Measurements from ENCODE around the gene TGFA. TPM values are rescaled to one million over a fixed set of nuclear protein-coding genes. Genes with fewer than 3 reads are reported as not detected.

The TGFA gene
- total RNA-seq, 3 donors from 2014 or later (not counting 1 experiment from before 2014, with no cell fraction given) = 5.0 to 13.3 (median 8.6) TPM

DNA sequence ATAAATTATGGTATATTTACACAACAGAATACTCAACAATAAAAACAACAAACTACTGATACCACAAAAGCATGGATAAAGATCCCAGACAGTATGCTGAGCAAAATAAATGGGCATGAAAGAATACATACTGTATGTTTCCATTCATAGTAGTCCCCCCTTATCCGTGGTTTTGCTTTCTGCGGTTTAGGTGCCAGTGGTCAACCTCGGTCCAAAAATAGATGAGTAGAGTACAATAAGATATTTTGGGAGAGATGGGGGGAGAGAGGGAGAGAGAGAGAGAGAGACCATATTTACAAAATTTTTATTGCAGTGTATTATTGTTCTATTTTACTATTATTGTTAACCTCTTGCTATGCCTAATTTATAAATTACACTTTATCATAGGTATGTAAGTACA is 21.0 kb upstream of the TGFA start:
- no peaks in the 10 kb centered on the region for H3K36me3 ChIP-seq (ENCODE audit: control insufficient read depth, insufficient read depth, low read length)
- DNase-seq (no peak), ATAC-seq (no peak)
- no peak overlapping the region for H3K27ac Mint-ChIP-seq
- H3K36me3 Mint-ChIP-seq = no peaks in the 10 kb centered on the region
- TF ChIP-seq, protein P1, sequence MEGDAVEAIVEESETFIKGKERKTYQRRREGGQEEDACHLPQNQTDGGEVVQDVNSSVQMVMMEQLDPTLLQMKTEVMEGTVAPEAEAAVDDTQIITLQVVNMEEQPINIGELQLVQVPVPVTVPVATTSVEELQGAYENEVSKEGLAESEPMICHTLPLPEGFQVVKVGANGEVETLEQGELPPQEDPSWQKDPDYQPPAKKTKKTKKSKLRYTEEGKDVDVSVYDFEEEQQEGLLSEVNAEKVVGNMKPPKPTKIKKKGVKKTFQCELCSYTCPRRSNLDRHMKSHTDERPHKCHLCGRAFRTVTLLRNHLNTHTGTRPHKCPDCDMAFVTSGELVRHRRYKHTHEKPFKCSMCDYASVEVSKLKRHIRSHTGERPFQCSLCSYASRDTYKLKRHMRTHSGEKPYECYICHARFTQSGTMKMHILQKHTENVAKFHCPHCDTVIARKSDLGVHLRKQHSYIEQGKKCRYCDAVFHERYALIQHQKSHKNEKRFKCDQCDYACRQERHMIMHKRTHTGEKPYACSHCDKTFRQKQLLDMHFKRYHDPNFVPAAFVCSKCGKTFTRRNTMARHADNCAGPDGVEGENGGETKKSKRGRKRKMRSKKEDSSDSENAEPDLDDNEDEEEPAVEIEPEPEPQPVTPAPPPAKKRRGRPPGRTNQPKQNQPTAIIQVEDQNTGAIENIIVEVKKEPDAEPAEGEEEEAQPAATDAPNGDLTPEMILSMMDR (IDR thresholded peaks at IDR 0.05) = no peak
- peaks cover 12 to 17% of the 10 kb centered on the region in 2 donors for H3K4me1 Mint-ChIP-seq
- peaks cover 26 to 34% of the 10 kb centered on the region in 2 donors for H3K27me3 Mint-ChIP-seq (ENCODE audit: low read depth in 2 of 2)
- no peak overlapping the region for H3K4me3 ChIP-seq (ENCODE audit: low read length)
- H3K9me3 Mint-ChIP-seq = no peaks in the 10 kb centered on the region
- no peaks in the 10 kb centered on the region for H3K9me3 ChIP-seq (ENCODE audit: control insufficient read depth, insufficient read depth, low read length)
- 0% methylated on average over 3 of the region's 3 CpGs for WGBS (ENCODE audit: insufficient coverage)
- intact Hi-C loops (cut with micrococcal nuclease) = no loop called here
- no peak overlapping the region for H3K27ac ChIP-seq (ENCODE audit: low read length)
- H3K27me3 ChIP-seq (ENCODE audit: control insufficient read depth, insufficient read depth, low read length) = peaks cover 2% of the 10 kb centered on the region
- H3K4me3 Mint-ChIP-seq = no peak overlapping the region
- no peaks in the 10 kb centered on the region for H3K4me1 ChIP-seq (ENCODE audit: control insufficient read depth, insufficient read depth, low read length)

- no peaks in the 10 kb centered on the region for H3K9me3 ChIP-seq (ENCODE audit: control insufficient read depth, insufficient read depth, low read length)
- ATAC-seq (no peak), DNase-seq (no peak)
- no peak overlapping the region for H3K4me3 Mint-ChIP-seq
- H3K36me3 Mint-ChIP-seq = no peaks in the 10 kb centered on the region
- H3K9me3 Mint-ChIP-seq = no peaks in the 10 kb centered on the region
- H3K27ac ChIP-seq (ENCODE audit: low read length) = no peak overlapping the region
- H3K36me3 ChIP-seq (ENCODE audit: control insufficient read depth, insufficient read depth, low read length) = no peaks in the 10 kb centered on the region
- H3K4me1 ChIP-seq (ENCODE audit: control insufficient read depth, insufficient read depth, low read length) = no peaks in the 10 kb centered on the region
- no CpG with 5 or more reads among the region's 2 CpGs for WGBS (ENCODE audit: insufficient coverage)
- no peak overlapping the region for H3K27ac Mint-ChIP-seq
- intact Hi-C loops (cut with micrococcal nuclease) = no loop called here
- H3K27me3 ChIP-seq (ENCODE audit: control insufficient read depth, insufficient read depth, low read length) = peaks cover 2% of the 10 kb centered on the region
- TF ChIP-seq, protein P1 (IDR thresholded peaks at IDR 0.05) = no peak
- no peak overlapping the region for H3K4me3 ChIP-seq (ENCODE audit: low read length)
- H3K4me1 Mint-ChIP-seq = peaks cover 12 to 17% of the 10 kb centered on the region in 2 donors
- peaks cover 26 to 34% of the 10 kb centered on the region in 2 donors for H3K27me3 Mint-ChIP-seq (ENCODE audit: low read depth in 2 of 2)
These were observed 20.5 kb upstream of the TGFA start for GRCh38 chr2:70574109-70574508.

DNA sequence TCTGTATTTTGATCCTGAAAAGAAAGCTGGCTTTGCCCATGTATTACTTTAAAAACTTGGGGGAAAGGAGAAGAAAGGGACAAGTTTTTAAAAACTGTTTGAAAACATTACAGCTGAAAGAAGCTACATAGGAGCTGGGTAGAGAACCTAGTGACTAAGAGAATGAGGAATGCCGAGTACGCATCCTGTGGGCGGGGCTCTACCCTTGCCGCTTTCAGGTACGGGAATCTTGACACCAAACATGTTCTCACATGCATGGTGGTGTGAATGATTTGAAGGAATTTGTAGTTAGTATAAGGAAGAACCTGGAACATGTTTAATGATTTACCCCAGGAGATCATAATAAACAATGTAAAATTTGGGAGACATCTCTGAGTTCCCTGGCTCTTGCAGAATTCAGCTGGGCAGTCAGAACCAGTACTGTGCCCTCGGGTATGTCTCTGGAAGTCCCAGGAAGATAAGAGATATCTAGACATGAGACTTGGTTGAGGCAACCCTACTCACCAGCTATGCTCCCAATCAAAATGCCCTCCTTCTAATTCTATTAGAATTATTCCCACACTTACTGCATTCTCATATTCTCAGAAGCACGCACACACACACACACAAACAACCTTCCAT is 16.5 kb upstream of the TGFA start:
- Mint-ChIP-seq H3K36me3 (no peaks in the 10 kb centered on the region), H3K27me3 (ENCODE audit: low read depth in 2 of 2) (peaks cover 18 to 25% of the 10 kb centered on the region in 2 donors), H3K9me3 (no peaks in the 10 kb centered on the region), H3K4me3 (no peak overlapping the region), H3K27ac (no peak overlapping the region), H3K4me1 (peaks cover 12% of the 10 kb centered on the region in 2 donors)
- Histone ChIP-seq H3K27me3 (ENCODE audit: control insufficient read depth, insufficient read depth, low read length) (no peaks in the 10 kb centered on the region), H3K27ac (ENCODE audit: low read length) (no peak overlapping the region), H3K4me1 (ENCODE audit: control insufficient read depth, insufficient read depth, low read length) (no peaks in the 10 kb centered on the region), H3K4me3 (ENCODE audit: low read length) (no peak overlapping the region), H3K36me3 (ENCODE audit: control insufficient read depth, insufficient read depth, low read length) (no peaks in the 10 kb centered on the region), H3K9me3 (ENCODE audit: control insufficient read depth, insufficient read depth, low read length) (no peaks in the 10 kb centered on the region)
- TF ChIP-seq, protein P1 (IDR thresholded peaks at IDR 0.05) = no peak
- ATAC-seq = no peak
- 88% methylated on average over 7 of the region's 7 CpGs for WGBS (ENCODE audit: insufficient coverage)
- no peak for DNase-seq
- intact Hi-C loops (cut with micrococcal nuclease) = no loop called here

DNA sequence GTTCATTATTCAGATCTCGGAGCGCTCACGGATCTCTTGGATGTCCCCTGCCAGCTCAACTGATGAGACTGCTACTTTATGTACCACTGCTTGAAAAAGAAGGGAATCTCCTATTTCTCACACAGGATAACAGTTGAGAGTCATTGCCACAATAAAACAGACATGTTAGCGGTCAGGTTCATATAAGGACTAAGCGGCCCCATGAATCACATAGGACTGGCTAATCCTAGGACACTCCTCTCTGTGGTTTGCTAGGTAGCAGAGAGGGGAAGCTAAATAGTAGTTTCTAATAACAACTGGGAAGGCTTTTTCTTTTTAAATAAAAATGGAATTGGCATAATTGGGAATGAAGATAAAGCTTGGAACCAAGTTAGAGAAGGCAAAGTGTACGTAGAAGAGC is 15.9 kb upstream of the TGFA start:
- Mint-ChIP-seq H3K27me3 (ENCODE audit: low read depth in 2 of 2) (peaks cover 17 to 19% of the 10 kb centered on the region in 2 donors), H3K4me3 (no peak overlapping the region), H3K4me1 (peaks cover 9% of the 10 kb centered on the region in 2 donors)

More for the DNA sequence above, 15.9 kb upstream of the TGFA start:
- Histone ChIP-seq H3K4me3 (ENCODE audit: low read length) (no peak overlapping the region), H3K27ac (ENCODE audit: low read length) (no peak overlapping the region), H3K27me3 (ENCODE audit: control insufficient read depth, insufficient read depth, low read length) (no peaks in the 10 kb centered on the region), H3K4me1 (ENCODE audit: control insufficient read depth, insufficient read depth, low read length) (no peaks in the 10 kb centered on the region), H3K9me3 (ENCODE audit: control insufficient read depth, insufficient read depth, low read length) (no peaks in the 10 kb centered on the region), H3K36me3 (ENCODE audit: control insufficient read depth, insufficient read depth, low read length) (no peaks in the 10 kb centered on the region)
- ATAC-seq (no peak), DNase-seq (no peak)
- no peak overlapping the region for H3K27ac Mint-ChIP-seq
- WGBS (ENCODE audit: insufficient coverage) = 95% methylated on average over 6 of the region's 6 CpGs
- H3K36me3 Mint-ChIP-seq = no peaks in the 10 kb centered on the region
- intact Hi-C loops (cut with micrococcal nuclease) = no loop called here
- no peaks in the 10 kb centered on the region for H3K9me3 Mint-ChIP-seq
- TF ChIP-seq, protein P1 (IDR thresholded peaks at IDR 0.05) = no peak

Data from natural killer cell (primary cell).